GM21526 (cell line): ENCODE results near the gene CEP104.
"Not testable (repeated sequence)": the region's sequence is repeated elsewhere in the genome, so short reads cannot be mapped to it uniquely, and the experiment has no call there.

Experiments used
- ATAC-seq: cut with Tn5 transposase; IDR thresholded peaks from one replicate; pipeline ENCODE4 v1.9.1; 2021; ENCODE audit warnings: moderate library complexity; ENCODE audit not compliant: unreplicated experiment, low FRiP score

Gene CEP104

DNA sequence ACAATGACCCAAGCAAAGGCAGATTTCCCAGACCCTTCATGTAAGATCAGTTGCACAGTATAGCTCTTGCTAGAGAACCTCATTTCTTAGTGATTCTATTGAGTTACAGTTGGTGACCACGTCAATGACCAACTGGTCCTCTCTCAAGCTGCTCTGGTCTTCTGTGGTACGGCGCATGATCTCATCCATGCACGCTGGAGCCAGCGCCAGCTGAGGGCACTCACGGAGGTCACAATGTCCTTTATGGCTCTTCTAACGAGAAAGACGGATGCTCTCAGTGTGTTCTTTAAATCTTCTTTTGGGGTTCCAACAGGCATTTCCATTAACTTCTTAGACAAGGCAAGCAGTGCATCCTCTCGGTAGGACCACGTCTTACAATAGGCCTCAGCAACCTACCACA lies 22.3 kb downstream of the CEP104 start:
- ATAC-seq, result no peak

DNA sequence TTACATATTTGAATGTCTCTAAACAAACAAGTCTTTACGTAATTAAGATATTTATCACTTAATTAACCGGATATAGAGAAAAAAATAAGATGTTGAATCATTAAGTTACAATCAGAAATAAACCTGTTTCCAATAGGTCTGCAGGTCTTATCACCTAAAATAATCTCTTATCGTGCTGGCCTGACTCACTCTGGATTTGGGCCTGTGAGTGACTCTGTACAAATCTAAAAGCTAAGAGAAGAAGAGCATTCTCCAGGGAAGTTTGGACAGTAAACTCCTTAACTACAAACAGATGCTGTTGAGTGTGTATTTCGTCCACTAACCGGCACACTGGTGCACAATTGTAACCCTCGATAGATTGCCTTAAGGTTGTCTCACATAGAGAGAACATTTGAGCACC lies 25.3 kb downstream of the CEP104 start:
- ATAC-seq, result no peak

DNA sequence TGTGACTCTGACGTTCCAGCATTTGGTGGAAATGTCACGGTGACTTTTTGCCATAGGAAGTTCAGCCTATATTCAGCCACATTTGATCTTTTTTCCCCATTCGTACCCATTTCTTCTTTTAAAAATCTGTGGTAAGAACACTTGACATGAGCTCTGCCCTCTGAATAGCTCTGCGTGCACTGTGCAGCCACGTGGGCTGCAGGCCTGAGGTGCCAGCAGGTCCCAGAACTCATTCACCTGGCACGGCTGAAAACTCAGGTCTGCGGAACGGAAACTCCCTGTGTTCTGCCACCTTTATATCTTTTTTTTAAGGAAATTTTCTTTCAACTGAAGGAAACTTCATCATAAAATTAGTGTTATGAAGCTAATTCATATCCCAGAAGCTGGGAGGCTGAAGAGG lies 28.6 kb downstream of the CEP104 start:
- no peak for ATAC-seq

DNA sequence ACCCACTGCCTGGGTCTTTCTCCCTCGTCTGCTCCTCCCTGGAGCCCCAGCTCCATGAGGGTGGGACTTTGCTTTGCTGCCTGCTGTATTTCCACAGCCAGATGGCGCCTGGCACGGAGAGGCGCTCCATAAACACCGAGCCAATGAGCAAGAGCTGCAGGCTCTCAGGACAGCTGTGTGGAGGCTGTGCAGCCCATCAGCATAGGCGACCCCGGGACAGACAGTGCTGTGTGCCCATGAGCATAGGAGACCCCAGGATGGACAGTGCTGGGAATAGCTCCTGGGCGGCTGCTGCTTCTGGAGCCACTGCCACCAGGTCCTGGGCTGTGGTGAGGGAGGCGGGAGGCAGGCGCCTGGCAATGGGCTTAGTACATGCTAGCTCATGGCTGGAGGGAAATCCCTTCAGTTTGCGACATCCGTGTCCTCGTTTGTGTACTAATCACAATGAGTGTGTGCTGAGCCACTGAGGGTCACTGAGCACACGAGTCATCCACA lies 29.2 kb downstream of the CEP104 start:
- no peak for ATAC-seq

DNA sequence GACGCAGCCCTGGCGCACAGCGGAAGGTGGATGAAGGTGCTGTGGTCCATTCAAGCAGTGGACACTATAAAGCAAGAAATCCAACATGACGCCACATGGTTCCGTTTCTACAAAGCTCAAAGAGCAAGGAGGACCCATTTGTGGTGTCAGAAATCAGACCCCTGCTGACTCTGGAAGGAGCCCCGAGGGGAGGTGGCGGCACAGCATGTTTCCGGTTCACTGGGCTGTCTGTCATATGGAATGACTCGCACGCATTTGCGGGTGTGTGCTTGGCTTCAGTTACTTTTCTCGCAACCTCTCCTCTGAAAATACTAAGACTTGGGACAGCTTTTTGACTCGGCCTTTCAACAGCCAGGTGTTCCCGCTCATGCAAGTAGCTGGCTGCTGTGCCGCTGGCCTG lies 31.7 kb downstream of the CEP104 start:
- ATAC-seq, result no peak

DNA sequence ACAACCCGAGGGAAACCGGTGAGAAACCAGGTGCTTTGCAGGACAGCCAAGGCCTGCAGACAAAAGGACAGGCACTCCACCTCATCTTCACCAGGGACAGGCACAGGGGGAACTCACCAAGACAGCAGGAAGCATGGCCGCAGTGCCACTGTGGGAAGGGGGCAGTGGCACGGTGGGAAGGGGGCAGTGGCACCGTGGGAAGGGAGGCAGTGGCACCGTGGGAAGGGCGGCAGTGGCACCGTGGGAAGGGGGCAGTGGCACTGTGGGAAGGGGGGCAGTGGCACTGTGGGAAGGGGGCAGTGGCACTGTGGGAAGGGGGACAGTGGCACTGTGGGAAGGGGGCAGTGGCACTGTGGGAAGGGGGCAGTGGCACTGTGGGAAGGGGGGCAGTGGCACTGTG lies 32.4 kb downstream of the CEP104 start:
- ATAC-seq, result no peak

DNA sequence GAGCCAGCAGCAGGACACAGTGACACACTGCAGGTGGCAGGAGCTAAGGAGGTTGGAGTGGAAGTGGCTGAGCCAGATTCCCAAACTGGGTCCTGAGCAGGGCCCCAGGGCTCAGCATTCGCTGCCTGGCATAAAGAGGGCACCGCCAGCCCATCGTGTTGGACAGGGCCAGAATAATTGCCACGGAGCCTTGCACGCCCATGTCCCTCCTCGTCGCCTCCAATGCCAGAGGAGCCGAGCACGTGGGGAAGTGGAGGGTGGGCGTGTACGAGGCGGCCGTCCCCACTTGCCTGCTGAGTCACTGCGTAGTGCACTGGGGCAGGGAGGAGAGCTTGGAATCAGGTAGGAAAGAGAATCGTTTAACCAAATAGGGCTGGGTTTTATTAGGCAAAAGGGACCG lies 34.6 kb downstream of the CEP104 start:
- no peak for ATAC-seq

DNA sequence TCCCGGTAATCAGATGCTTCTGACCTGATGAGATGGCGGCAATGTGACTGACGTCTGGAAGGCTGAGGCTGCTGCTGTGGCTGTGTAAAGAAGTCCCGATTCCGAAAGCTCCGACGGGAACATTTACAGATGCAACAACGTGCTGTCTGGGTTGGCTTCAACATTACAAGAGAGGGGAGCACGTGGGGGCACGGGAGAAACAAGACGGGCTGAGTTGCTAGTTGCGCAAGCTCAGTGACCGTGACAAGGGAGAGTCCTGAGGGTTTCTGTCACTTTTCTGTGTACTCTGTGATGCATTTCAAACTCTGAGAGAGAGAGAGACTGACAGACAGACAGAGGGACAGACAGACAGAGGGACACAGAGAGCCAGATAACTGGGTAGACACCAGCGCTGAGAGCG lies 35.1 kb downstream of the CEP104 start:
- ATAC-seq, result no peak

DNA sequence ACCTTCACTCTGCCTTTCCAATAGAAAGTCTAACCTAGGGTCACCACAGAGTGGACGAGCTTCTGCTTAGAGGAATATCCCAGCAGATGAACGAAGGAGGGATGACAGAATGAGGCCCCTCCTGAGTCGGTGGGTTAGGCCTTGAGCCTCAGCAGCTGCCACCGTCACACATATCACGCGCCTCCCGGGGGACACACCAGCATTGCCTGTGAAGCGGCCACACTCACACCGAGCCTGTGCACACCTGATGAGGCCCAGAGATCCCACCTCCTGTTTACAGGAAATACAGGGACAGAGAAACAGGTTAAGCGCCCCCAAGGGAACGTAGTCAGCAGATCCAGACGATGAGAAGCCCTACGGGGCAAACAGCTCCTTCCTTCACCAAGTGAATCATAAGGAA lies 35.6 kb downstream of the CEP104 start:
- no peak for ATAC-seq

DNA sequence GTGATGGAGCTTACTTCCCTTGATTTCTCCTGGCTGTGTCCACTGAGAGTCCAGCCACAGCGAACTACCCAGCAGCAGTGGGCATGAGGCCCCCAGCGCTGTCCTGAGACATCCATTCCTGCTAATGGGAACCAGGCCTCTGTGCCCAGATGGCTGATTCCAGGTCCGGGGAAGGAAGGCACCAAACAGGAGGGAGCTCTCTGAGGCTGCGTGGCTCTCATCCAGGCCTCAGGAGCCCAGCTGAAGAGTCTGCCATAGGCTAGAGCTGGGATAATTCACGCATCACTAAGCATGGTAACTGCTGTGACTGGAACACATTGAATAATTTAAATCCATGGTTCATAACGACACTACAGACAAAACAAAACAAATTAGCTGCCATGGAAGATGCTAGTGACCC lies 36.0 kb downstream of the CEP104 start:
- ATAC-seq, result no peak

DNA sequence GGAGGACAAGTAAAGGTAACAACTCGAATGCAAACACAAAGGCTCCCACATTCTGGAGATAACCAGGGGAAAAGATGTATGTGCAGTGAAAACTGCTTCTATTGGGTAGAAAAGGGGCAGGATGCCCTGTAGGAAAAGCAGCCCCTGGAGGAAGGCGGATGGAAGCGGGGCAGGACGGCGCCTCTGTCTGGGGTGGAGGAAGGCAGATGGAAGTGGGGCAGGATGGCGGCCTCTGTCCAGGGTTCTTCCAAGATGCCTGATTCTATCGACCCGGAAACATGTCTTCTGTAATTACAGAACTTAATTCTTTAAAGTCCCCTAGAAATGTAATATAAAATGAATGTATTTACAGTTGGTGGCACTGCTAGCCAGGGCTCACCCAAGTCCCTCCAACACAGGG lies 36.7 kb downstream of the CEP104 start:
- ATAC-seq, result no peak

DNA sequence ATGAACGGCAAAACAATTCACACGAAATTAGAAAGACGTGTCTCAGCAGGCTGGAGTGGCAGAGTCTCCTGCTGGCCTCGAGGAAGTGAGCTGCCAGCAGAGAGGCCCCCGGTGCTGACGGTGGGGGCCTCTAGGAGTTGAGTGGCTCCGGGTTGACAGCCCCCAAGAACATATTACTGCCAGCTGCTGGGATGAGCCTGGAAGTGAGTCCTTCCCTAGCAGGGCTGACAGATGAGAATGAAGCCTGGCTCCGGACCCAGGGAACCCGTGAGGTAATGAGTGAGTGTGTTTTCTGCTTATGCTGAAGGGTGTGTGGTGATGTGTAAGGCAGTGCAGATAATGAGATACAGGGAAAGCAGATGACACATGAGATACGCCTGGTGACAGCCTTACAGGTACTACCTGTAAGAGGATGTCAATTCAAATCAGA lies 37.2 kb downstream of the CEP104 start:
- no peak for ATAC-seq

DNA sequence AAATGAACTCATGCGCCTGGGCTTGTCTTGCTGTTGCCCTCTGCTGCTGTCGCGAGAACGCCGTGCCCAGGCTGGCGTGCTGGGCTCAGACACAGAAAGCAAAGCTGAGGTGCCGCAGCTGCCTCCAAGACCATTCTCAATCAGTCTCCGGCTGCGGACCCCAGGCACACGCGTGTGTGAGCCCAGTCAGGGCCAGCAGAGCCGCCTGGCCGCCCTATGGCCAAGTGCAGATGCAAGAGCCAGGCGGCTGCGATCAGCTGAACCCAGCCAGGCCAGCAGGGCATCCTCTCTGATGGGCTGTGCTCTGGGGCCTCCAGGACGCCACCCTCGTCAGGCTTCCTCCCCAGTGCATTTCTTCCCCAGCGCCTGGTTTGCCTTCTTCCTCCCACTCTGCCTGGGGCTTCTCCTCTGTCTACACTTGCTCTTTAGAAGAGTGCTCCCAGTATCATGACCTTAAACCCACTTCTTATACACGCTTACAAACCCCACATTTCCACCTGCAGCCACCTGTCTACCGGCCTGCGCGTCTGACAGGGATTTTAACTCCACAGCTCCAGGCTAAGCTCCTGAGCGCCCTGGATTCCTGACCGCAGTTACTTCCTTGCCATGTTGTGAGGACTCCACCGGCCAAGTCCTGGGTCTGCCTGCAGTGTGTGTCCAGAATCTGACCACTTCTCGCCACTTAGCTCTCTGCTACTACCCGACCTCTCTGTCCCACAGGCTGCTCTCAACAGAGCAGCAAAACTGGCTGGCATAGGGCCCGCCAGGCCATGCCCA lies 39.0 kb downstream of the CEP104 start:
- no peak for ATAC-seq

DNA sequence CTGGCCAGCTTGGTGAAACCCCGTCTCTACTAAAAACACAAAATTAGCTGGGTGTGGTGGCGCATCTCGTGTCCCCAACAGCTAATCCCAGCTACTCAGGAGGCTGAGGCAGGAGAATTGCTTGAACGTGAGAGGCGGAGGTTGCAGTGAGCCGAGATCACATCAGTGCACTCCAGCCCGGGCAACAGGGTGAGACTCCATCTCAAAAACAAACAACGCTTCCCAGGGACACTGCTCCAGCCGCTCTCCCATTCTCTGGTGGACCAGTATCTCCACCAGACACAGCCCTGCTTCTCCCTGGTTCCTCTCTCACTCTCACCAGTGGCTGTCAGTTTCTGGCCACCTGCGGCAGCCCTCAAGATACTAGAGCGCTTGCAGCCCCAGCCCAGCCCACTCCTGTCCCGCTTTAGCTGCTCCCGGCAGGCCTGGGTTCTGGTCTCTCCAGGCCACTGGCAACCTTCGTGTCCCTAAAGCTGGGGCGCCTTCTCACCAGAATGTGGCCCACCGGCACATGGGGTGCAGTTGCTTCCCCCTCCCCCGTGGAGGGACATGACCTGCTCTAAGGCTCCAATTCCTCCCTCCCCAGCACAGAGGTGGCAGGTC lies 39.8 kb downstream of the CEP104 start:
- ATAC-seq, result no peak

DNA sequence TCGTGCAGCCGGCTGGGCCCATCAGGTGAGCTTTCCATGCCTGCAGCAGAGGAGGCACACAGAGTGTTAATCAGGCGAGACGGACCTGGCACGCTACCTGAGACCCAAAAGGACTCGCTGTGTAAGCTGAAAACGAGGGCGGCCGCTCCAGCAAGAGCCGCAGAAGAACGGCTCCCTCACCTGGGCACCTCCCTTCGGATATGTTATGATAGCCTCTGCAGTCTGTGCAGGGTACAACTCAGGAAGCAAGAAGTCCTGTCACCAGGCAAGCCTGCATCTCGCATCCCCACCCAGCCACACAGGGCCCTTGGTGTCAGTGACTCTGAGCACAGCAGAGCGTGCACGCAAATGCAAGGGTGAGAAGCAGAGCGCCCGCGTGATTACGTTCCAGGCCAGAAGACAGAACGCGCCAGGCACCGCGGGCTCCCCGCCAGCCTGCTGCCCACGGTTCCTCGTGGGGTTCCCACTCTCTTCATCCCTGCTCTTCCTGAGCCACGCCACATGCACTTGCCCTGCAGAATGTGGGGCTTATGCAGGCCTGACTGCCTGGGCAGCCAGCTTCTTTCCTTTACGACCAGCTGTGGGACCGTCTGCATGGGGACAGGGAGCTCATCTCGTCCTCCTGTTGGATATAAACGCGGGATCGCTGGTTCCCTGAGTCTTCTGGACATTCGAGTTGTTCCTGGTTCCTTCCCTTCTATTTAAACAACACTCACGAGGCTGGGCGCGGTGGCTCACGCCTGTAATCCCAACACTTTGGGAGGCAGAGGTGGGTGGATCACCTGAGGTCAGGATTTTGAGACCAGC lies 40.5 kb downstream of the CEP104 start:
- no peak for ATAC-seq

DNA sequence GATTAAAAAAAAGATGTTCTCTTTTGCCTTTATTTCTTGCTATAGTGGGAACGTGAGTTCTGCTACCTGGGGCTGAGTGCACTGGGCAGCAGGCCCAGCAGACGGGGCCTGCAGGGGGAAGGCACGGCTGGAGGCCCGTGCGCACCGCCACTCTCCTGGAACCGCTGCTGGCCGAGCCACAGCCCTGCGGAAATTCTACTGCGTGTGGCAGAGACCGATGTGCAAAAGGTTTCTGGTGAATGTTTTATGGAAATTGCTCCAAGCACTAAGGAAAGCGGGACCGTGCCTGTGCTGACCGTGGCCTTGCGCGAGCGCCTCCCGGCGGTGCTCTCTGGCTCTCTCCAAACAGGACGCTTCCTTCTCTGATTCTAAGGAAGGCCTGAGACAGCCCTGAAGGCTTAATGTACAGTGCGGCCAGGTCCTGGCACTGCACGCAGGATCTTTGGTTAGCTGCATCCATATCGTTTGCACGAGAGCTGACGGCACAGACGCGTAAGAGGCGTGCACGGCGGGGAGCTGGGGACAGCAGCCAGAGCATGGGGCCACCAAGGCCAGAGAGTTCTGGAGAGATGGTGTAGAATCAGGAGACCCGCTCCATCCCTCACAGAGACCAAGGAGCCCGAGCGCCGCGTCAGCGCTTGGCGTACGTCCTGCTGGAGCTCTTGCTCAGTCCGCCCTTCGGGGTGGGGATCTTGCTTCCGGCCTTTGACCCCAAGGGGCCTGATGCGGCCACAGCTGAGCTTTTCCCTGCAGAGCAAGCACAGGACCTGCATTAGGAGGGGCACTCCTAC lies 42.0 kb downstream of the CEP104 start:
- ATAC-seq, result no peak

DNA sequence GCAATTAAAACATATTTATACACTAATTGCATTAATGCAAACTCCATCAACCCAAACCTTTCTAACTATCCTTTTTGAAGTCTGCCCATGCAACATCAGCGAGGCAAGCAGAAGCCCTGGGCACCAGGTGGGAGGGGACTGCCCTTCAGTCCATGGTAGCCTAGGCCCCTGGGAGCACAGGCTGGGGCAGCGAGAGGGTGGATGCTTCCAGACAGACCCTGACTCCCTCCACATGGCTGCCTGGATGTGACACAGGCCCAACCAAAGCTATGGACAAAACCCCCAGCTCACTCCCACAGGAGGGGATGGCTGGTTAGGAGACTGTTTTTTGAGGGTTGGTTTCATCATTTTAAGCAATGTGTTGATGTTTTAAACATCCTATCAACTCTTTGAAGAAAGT lies 42.9 kb downstream of the CEP104 start:
- no peak for ATAC-seq

DNA sequence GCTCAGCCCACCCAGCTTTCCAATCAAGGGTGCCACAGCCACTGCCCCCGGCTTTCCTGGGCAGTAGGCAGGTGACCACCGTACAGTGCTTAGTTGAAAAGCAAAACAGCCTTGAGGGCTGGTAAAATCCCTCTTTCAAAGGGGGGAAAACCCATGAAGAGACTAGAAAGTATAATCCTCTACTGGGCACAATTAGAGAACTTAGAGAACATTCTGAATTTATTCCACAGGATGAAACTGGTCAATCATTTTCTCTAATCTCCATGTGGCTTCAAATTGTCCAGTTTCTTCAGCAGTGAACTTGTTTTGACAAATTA lies 45.5 kb downstream of the CEP104 start:
- ATAC-seq, result no peak

DNA sequence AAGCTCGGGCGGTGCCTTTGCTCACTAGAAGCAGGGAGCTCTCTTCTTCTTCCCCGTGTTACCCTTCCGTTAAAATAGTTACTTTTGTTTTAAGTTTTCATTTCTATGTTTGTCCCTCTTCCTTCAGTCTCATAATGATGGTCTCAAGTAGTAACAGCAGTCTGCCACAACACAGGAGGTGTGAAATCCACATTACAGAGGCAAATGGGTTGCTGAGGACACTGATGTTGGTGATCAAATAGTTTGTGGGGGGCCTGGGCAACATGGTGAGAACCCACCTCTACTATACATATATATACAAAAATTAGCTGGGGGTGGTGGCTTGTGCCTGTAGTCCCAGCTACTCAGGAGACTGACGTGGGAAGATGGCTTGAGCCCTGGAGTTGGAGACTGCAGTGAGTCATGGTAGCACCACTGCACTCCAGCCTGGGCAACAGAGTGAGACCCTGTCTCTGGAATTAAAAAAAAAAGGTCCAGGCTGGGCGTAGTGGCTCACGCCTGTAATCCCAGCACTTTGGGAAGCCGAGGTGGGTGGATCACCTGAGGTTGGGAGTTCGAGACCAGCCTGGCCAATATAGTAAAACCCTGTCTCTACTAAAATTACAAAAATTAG lies 46.8 kb downstream of the CEP104 start:
- ATAC-seq, result not testable (repeated sequence)

DNA sequence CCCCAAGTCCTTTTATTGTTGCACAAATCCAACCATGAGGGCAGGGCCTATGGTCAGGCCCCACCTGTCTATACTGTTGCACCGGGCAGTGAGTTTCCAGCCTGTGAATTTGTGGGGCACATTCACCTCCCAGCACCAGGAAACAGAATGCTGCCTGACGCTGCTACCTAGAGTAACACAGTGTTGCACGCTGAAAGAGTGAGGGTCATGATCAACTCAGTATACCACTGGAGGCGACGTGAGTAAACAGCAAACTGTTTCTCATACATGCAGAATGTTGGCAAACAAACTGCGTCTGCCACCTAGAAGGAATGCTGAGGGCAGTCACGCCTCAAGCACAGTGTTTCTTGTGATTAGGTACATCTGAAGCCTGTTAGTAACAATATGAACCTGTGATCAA lies 47.3 kb downstream of the CEP104 start:
- ATAC-seq, result no peak
